ENCODE data around the gene UQCR11. TPM values are rescaled to one million over a fixed set of nuclear protein-coding genes. Genes with fewer than 3 reads are reported as not detected.

UQCR11 gene
- total RNA-seq, 2 donors from 2014 or later: 103 to 113 TPM

GRCh38 chr19:1631557-1632100 lies 26.4 kb upstream of the UQCR11 start:
- Mint-ChIP-seq H3K4me3 (no peak overlapping the region), H3K9me3 (no peaks in the 10 kb centered on the region), H3K27me3 (ENCODE audit: low read depth) (no peaks in the 10 kb centered on the region), H3K27ac (no peak overlapping the region), H3K36me3 (ENCODE audit: insufficient read depth in 2 of 2) (peaks cover 0 to 6% of the 10 kb centered on the region in 2 donors), H3K4me1 (ENCODE audit: low read depth) (no peaks in the 10 kb centered on the region)
- no peak for DNase-seq
- no peak for ATAC-seq (replicated peaks in 1 of 2)

- peaks cover 0 to 4% of the 10 kb centered on the region in 2 donors for H3K36me3 Mint-ChIP-seq (ENCODE audit: insufficient read depth in 2 of 2)
- DNase-seq (no peak), ATAC-seq (replicated peaks in 1 of 2) (no peak)
- H3K27ac Mint-ChIP-seq: no peak overlapping the region
- no peak overlapping the region for H3K4me3 Mint-ChIP-seq
- no peaks in the 10 kb centered on the region for H3K9me3 Mint-ChIP-seq
- no peaks in the 10 kb centered on the region for H3K27me3 Mint-ChIP-seq (ENCODE audit: low read depth)
- H3K4me1 Mint-ChIP-seq (ENCODE audit: low read depth): no peaks in the 10 kb centered on the region
Measured at GRCh38 chr19:1630811-1631210, 25.5 kb upstream of the UQCR11 start.

DNA sequence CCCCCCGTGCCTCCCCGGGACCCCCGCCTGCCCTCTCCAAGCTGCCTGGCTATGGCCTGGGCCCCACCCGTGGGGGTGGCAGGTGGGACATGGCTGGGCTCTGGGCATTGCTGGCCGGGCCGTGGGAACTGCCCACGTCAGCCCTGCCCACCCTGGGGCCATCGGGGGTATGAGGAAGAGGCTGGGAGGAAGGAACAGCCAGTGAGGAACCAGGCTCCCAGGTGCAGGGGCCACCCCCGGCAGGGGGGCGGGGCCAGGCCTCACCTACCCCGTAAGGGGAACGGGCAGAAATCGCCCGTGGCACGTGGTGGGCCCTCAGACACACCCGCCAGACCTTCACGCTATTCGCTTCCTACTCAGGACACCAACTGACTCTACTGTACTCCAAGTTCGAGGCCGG lies 24.8 kb upstream of the UQCR11 start:
- DNase-seq (no peak), ATAC-seq (replicated peaks in 1 of 2) (no peak)
- H3K27me3 Mint-ChIP-seq (ENCODE audit: low read depth): no peaks in the 10 kb centered on the region
- no peaks in the 10 kb centered on the region for H3K4me1 Mint-ChIP-seq (ENCODE audit: low read depth)
- no peaks in the 10 kb centered on the region for H3K9me3 Mint-ChIP-seq
- no peak overlapping the region for H3K27ac Mint-ChIP-seq
- H3K36me3 Mint-ChIP-seq (ENCODE audit: insufficient read depth in 2 of 2): no peaks in the 10 kb centered on the region
- H3K4me3 Mint-ChIP-seq: no peak overlapping the region

- no peaks in the 10 kb centered on the region for H3K4me1 Mint-ChIP-seq (ENCODE audit: low read depth)
- H3K4me3 Mint-ChIP-seq: no peak overlapping the region
- H3K27me3 Mint-ChIP-seq (ENCODE audit: low read depth): no peaks in the 10 kb centered on the region
- H3K9me3 Mint-ChIP-seq: no peaks in the 10 kb centered on the region
- DNase-seq (no peak), ATAC-seq (replicated peaks in 1 of 2) (no peak)
- H3K27ac Mint-ChIP-seq: no peak overlapping the region
- H3K36me3 Mint-ChIP-seq (ENCODE audit: insufficient read depth in 2 of 2): no peaks in the 10 kb centered on the region
Measured at GRCh38 chr19:1629256-1629808, 24.1 kb upstream of the UQCR11 start.

- H3K36me3 Mint-ChIP-seq (ENCODE audit: insufficient read depth in 2 of 2): peaks cover 0 to 2% of the 10 kb centered on the region in 2 donors
- H3K27ac Mint-ChIP-seq: no peak overlapping the region
- no peak overlapping the region for H3K4me3 Mint-ChIP-seq
- no peaks in the 10 kb centered on the region for H3K27me3 Mint-ChIP-seq (ENCODE audit: low read depth)
- H3K4me1 Mint-ChIP-seq (ENCODE audit: low read depth): no peaks in the 10 kb centered on the region
- no peaks in the 10 kb centered on the region for H3K9me3 Mint-ChIP-seq
- no peak for ATAC-seq (replicated peaks in 1 of 2)
- no peak for DNase-seq
Measured at GRCh38 chr19:1627194-1627593, 21.9 kb upstream of the UQCR11 start.

- Mint-ChIP-seq H3K4me1 (ENCODE audit: low read depth) (no peaks in the 10 kb centered on the region), H3K27me3 (ENCODE audit: low read depth) (no peaks in the 10 kb centered on the region), H3K9me3 (no peaks in the 10 kb centered on the region), H3K4me3 (no peak overlapping the region), H3K27ac (no peak overlapping the region), H3K36me3 (ENCODE audit: insufficient read depth in 2 of 2) (peaks cover 0 to 2% of the 10 kb centered on the region in 2 donors)
- no peak for ATAC-seq (replicated peaks in 1 of 2)
- DNase-seq: no peak
Measured at GRCh38 chr19:1626417-1627010, 21.3 kb upstream of the UQCR11 start.

DNA sequence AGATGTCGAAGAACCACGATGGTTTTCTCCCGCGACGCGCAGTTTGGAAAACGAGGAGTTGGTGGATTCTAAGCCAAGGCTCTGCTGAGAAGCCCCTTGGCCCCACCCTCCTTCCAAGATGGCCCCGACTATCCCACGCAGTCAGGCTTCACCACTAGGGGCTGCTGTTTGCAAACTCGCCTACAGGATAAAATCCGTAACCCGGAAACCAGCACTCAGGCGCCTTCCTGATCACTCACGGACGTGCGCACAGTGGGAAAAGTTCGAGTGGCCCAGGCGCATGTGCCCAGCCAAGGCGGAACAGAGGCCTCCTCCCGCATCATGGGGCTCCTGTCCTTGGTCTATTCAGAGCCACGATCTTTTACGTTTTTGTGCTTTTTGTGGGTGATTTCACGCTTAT lies 19.2 kb upstream of the UQCR11 start:
- ATAC-seq (replicated peaks in 1 of 2) (peak; percentile 58 to 64), DNase-seq (peak; percentile 49 to 62)
- no peak overlapping the region for H3K27ac Mint-ChIP-seq
- no peaks in the 10 kb centered on the region for H3K27me3 Mint-ChIP-seq (ENCODE audit: low read depth)
- H3K9me3 Mint-ChIP-seq: no peaks in the 10 kb centered on the region
- H3K4me3 Mint-ChIP-seq: no peak overlapping the region
- H3K4me1 Mint-ChIP-seq (ENCODE audit: low read depth): no peaks in the 10 kb centered on the region
- H3K36me3 Mint-ChIP-seq (ENCODE audit: insufficient read depth in 2 of 2): peaks cover 0 to 3% of the 10 kb centered on the region in 2 donors

DNA sequence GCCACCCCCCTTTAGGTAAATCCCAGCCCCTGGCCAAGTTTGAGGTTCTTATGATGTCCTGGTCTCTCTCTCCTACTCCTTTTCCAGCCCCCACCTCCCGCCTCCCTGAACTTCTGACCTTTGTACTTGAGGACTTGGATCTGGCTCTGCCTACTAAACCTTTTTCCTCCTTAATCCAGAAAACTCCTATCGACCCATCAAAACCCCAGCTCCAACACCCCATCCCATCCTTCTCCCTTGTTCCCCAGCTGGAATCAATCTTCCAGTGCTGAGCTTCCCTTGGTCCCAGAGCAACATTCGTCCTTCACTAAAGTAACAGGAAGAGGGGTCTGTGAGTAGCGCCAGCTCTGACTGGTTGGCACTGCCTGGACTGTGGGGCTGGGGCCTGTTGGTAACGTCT lies 17.3 kb upstream of the UQCR11 start:
- DNase-seq (no peak), ATAC-seq (replicated peaks in 1 of 2) (no peak)
- Mint-ChIP-seq H3K9me3 (no peaks in the 10 kb centered on the region), H3K4me1 (ENCODE audit: low read depth) (peaks cover 13% of the 10 kb centered on the region), H3K27me3 (ENCODE audit: low read depth) (no peaks in the 10 kb centered on the region), H3K27ac (no peak overlapping the region), H3K4me3 (no peak overlapping the region), H3K36me3 (ENCODE audit: insufficient read depth in 2 of 2) (peaks cover 0 to 4% of the 10 kb centered on the region in 2 donors)

DNA sequence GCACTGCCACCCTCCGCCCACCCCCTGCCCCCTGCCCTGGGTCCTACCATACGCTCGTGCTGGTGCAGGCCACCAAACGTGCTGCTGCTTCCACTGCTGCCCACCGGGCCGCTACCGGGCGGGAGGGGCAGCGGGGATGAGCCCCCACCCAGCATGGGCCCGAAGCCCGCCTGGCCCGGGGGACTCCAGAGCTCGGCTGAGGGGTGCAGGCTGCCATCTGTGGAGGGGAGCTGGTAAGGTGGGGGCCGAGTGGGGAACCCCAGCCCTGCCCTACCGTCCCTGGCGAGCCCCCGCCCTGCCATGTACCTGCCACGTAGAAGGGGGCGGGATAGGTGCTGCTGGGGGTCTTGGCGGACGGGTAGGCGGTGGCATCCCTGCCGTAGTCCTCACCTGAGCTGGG lies 16.7 kb upstream of the UQCR11 start:
- Mint-ChIP-seq H3K27me3 (ENCODE audit: low read depth) (no peaks in the 10 kb centered on the region), H3K4me1 (ENCODE audit: low read depth) (peaks cover 19% of the 10 kb centered on the region), H3K4me3 (no peak overlapping the region), H3K27ac (no peak overlapping the region), H3K9me3 (no peaks in the 10 kb centered on the region), H3K36me3 (ENCODE audit: insufficient read depth in 2 of 2) (peaks cover 0 to 4% of the 10 kb centered on the region in 2 donors)
- ATAC-seq (replicated peaks in 1 of 2): no peak
- DNase-seq: no peak

- no peaks in the 10 kb centered on the region for H3K27me3 Mint-ChIP-seq (ENCODE audit: low read depth)
- ATAC-seq (replicated peaks in 1 of 2) (no peak), DNase-seq (no peak)
- H3K4me3 Mint-ChIP-seq: no peak overlapping the region
- no peaks in the 10 kb centered on the region for H3K9me3 Mint-ChIP-seq
- H3K27ac Mint-ChIP-seq: no peak overlapping the region
- H3K36me3 Mint-ChIP-seq (ENCODE audit: insufficient read depth in 2 of 2): peaks cover 0 to 7% of the 10 kb centered on the region in 2 donors
- peaks cover 23% of the 10 kb centered on the region for H3K4me1 Mint-ChIP-seq (ENCODE audit: low read depth)
Measured at GRCh38 chr19:1621574-1621973, 16.3 kb upstream of the UQCR11 start.

GRCh38 chr19:1621021-1621420 lies 15.8 kb upstream of the UQCR11 start:
- ATAC-seq (replicated peaks in 1 of 2) (no peak), DNase-seq (no peak)
- H3K4me3 Mint-ChIP-seq: no peak overlapping the region
- no peak overlapping the region for H3K27ac Mint-ChIP-seq
- H3K9me3 Mint-ChIP-seq: no peaks in the 10 kb centered on the region
- H3K27me3 Mint-ChIP-seq (ENCODE audit: low read depth): no peaks in the 10 kb centered on the region
- H3K36me3 Mint-ChIP-seq (ENCODE audit: insufficient read depth in 2 of 2): peaks cover 0 to 9% of the 10 kb centered on the region in 2 donors
- H3K4me1 Mint-ChIP-seq (ENCODE audit: low read depth): peaks cover 26% of the 10 kb centered on the region

DNA sequence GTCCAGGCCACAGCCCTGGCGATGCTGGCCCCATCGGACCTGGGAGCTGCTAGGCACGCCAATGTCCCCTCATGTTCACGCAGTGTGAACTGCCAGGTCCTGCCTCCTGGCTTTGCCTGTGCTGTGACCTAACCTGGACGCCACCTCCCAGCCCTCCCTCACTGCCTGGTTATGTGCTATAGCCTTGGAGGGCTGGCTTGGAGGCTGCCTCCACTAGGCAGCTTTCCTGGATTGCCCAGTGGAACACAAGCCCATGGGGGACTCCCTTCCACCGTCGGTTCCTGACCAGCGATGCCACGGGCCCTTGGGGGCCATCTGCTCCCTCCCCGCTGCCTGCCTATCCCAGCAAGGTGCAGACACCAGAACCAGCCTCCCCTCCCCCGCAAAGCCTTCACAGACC lies 15.2 kb upstream of the UQCR11 start:
- Mint-ChIP-seq H3K27me3 (ENCODE audit: low read depth) (no peaks in the 10 kb centered on the region), H3K27ac (no peak overlapping the region), H3K9me3 (no peaks in the 10 kb centered on the region), H3K4me1 (ENCODE audit: low read depth) (peaks cover 26% of the 10 kb centered on the region), H3K4me3 (no peak overlapping the region), H3K36me3 (ENCODE audit: insufficient read depth in 2 of 2) (peaks cover 0 to 13% of the 10 kb centered on the region in 2 donors)
- no peak for ATAC-seq (replicated peaks in 1 of 2)
- no peak for DNase-seq

DNA sequence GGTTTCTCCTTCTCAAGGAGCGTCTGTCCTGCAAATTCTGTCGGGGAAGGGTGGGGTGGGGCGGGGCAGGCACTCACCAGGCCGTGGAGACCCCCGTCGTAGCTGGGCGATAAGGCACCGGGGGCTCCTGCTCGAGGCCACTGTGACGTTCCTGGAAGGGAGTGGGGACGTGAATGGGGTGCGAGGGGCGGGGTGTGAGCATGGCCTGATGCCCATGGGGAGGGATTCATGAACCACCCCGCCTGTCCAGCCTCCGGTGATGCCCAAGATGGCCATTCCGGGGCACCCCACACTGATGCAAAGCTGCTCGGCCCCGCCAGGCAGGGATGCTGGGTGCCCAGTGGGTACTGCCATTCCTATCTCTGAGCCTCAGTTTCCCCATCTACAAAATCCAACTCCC lies 14.4 kb upstream of the UQCR11 start:
- Mint-ChIP-seq H3K9me3 (no peaks in the 10 kb centered on the region), H3K36me3 (ENCODE audit: insufficient read depth in 2 of 2) (peaks cover 0 to 16% of the 10 kb centered on the region in 2 donors), H3K4me1 (ENCODE audit: low read depth) (peaks cover 26% of the 10 kb centered on the region), H3K27ac (no peak overlapping the region), H3K4me3 (no peak overlapping the region), H3K27me3 (ENCODE audit: low read depth) (no peaks in the 10 kb centered on the region)
- DNase-seq (no peak), ATAC-seq (replicated peaks in 1 of 2) (no peak)

DNA sequence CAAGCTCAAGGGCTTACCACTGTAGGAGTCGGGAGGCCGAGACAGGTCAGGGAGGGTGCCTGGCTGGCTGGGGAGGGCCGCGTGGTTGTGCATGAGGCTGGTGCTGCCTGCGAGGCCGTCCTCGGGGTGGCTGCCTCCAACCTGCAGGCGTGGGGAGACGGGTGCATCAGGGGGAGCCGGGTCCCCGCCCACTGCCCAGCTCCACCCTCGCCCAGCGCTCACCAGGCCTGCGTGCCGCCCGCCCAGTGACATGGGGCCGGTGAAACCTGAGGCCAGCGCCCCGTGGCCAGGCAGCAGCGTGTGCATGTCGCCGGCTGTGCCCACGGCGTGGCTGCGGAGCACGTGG lies 13.8 kb upstream of the UQCR11 start:
- Mint-ChIP-seq H3K36me3 (ENCODE audit: insufficient read depth in 2 of 2) (peaks cover 0 to 20% of the 10 kb centered on the region in 2 donors), H3K4me1 (ENCODE audit: low read depth) (peaks cover 26% of the 10 kb centered on the region), H3K4me3 (no peak overlapping the region), H3K27me3 (ENCODE audit: low read depth) (no peaks in the 10 kb centered on the region), H3K27ac (no peak overlapping the region), H3K9me3 (no peaks in the 10 kb centered on the region)
- no peak for DNase-seq
- no peak for ATAC-seq (replicated peaks in 1 of 2)
